Loucy (cell line): ENCODE measurements around the gene CEP85L.

Experiments
- H2AFZ ChIP-seq: fragments of 200-600 bp; sonication (generic); 2 replicates; pipeline ENCODE4 v1.6.0; 2016; ENCODE audit warnings: antibody characterized with exemption, mild to moderate bottlenecking, low read length, moderate library complexity
- H3F3A ChIP-seq: fragments of 200-600 bp; 2 replicates; pipeline ENCODE4 v1.6.0; 2016; ENCODE audit warnings: antibody characterized with exemption, low read depth, mild to moderate bottlenecking
- H3K27me3 ChIP-seq: fragments of 200-600 bp; sonication (generic); 2 replicates; pipeline ENCODE4 v1.6.1; 2014; ENCODE audit warnings: low read length, mild to moderate bottlenecking; ENCODE audit not compliant: insufficient read depth, poor library complexity, severe bottlenecking
- H3K36me3 ChIP-seq: fragments of 200-600 bp; sonication (generic); 2 replicates; pipeline ENCODE4 v1.6.1; 2016; ENCODE audit warnings: low read length; ENCODE audit not compliant: insufficient read depth
- H3K4me1 ChIP-seq: fragments of 200-600 bp; sonication (generic); 2 replicates; pipeline ENCODE4 v1.5.1; 2014; ENCODE audit warnings: low read length, mild to moderate bottlenecking; ENCODE audit not compliant: insufficient read depth, poor library complexity, severe bottlenecking
- H3K4me2 ChIP-seq: fragments of 200-600 bp; sonication (generic); 2 replicates; pipeline ENCODE4 v1.6.0; 2014; ENCODE audit warnings: antibody characterized with exemption, low read length, low read depth, mild to moderate bottlenecking; ENCODE audit not compliant: poor library complexity, severe bottlenecking
- H3K4me3 ChIP-seq: fragments of 200-600 bp; sonication (generic); 2 replicates; pipeline ENCODE4 v1.5.1; 2014; ENCODE audit warnings: low read length, mild to moderate bottlenecking, mixed read lengths; ENCODE audit not compliant: poor library complexity, severe bottlenecking
- H3K79me2 ChIP-seq: fragments of 200-600 bp; sonication (generic); 2 replicates; pipeline ENCODE4 v1.6.1; 2014; ENCODE audit warnings: low read length; ENCODE audit not compliant: insufficient read depth
- H3K9ac ChIP-seq: fragments of 200-600 bp; sonication (generic); 2 replicates; pipeline ENCODE4 v1.6.0; 2014; ENCODE audit warnings: mild to moderate bottlenecking, low read depth, low read length, moderate library complexity; ENCODE audit not compliant: poor library complexity, severe bottlenecking
- H3K9me2 ChIP-seq: fragments of 200-600 bp; sonication (generic); replicated peaks from 2 replicates; pipeline ENCODE4 v1.6.1; 2016; ENCODE audit warnings: low read depth, low read length, mixed read lengths
- H3K9me3 ChIP-seq: fragments of 200-600 bp; sonication (generic); 2 replicates; pipeline ENCODE4 v1.6.1; 2014; ENCODE audit warnings: mild to moderate bottlenecking, antibody characterized with exemption, low read length, low read depth; ENCODE audit not compliant: insufficient read depth
- H4K20me1 ChIP-seq: fragments of 200-600 bp; sonication (generic); 2 replicates; pipeline ENCODE4 v1.6.0; 2014; ENCODE audit warnings: antibody characterized with exemption, low read length, mild to moderate bottlenecking; ENCODE audit not compliant: insufficient read depth, poor library complexity, severe bottlenecking
- EZH2phosphoT487 ChIP-seq: fragments of 200-600 bp; IDR thresholded peaks from 2 replicates; pipeline ENCODE4 v1.6.1; 2018; ENCODE audit warnings: antibody characterized with exemption, mild to moderate bottlenecking, moderate library complexity, borderline replicate concordance
- TF ChIP-seq, protein P1 (sequence below): fragments of 200-600 bp; sonication (generic); conservative IDR thresholded peaks from 2 replicates; pipeline ENCODE4 v1.5.1; 2014; ENCODE audit warnings: mild to moderate bottlenecking, antibody characterized with exemption, low read length

The CEP85L gene

DNA sequence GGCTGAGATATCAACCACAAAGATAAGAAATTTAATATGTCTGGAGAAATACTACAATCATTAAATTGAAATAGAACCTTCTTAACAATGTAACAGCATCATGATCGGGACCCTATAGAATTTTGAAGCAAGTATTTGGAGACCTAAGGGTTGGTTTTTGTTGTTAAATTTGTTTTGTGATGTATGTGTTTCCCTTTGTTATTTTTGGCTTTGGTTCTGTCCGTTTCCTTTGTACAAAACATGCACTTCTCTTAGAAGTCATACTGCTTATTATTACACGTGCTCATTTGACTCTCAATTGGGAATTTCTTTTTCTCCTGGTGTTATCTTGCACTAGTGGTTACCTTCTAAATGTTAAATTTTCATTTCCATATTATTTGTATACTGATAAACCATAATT, 107.3 kb downstream of the CEP85L start:
- TF ChIP-seq EZH2phosphoT487: no peak
- TF ChIP-seq, protein P1, sequence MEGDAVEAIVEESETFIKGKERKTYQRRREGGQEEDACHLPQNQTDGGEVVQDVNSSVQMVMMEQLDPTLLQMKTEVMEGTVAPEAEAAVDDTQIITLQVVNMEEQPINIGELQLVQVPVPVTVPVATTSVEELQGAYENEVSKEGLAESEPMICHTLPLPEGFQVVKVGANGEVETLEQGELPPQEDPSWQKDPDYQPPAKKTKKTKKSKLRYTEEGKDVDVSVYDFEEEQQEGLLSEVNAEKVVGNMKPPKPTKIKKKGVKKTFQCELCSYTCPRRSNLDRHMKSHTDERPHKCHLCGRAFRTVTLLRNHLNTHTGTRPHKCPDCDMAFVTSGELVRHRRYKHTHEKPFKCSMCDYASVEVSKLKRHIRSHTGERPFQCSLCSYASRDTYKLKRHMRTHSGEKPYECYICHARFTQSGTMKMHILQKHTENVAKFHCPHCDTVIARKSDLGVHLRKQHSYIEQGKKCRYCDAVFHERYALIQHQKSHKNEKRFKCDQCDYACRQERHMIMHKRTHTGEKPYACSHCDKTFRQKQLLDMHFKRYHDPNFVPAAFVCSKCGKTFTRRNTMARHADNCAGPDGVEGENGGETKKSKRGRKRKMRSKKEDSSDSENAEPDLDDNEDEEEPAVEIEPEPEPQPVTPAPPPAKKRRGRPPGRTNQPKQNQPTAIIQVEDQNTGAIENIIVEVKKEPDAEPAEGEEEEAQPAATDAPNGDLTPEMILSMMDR: no peak
- Histone ChIP-seq H3K4me3 (no peak overlapping the region), H3K36me3 (no peaks in the 10 kb centered on the region), H3K9ac (no peak overlapping the region), H3K4me2 (no peak overlapping the region), H3F3A (no peaks in the 10 kb centered on the region), H2AFZ (no peak overlapping the region), H3K4me1 (peaks cover 4% of the 10 kb centered on the region), H3K9me3 (no peaks in the 10 kb centered on the region), H3K79me2 (peaks cover 16% of the 10 kb centered on the region; the same call in 1 of the 2 replicates), H4K20me1 (no peaks in the 10 kb centered on the region), H3K9me2 (no peaks in the 10 kb centered on the region), H3K27me3 (no peaks in the 10 kb centered on the region)

DNA sequence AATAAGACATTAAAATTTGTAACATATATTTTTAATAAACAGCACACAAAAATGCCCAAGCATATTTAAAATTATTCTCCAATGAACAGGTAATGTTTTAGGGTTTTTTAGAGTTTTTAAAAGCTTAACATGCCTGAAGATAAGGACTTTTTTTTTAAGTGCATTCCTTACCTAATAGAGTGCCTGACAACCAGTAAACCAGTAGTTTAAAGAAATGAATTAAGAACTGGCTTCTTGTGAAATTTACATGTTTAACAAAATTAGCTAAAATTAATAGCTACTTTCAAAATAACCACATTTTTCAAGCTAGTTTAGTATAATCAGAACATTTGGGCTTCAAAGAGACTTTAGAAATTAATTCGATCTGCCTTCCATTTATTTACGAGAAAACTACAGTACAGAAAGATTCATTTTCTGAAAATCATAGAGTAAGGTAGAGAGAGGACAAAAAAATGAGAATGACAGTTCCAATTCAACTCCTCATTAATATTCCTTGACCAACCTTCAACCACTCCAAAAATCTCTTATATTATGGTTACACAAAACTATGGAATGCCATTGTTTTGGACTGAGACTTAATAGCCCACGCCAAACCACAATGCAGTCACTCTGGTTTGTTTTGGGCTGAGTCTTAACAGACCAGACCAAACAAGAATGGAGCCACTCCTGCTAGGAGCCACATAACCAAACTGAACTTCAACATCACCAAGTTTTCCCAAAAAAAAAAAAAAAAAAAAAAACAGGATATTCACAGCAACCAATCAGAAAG, 109.0 kb downstream of the CEP85L start:
- no peak overlapping the region for H3K4me3 ChIP-seq
- TF ChIP-seq, protein P1: no peak
- H4K20me1 ChIP-seq: no peaks in the 10 kb centered on the region
- H3K4me1 ChIP-seq: peaks cover 4% of the 10 kb centered on the region
- H3K9me2 ChIP-seq: no peaks in the 10 kb centered on the region
- no peak overlapping the region for H3K4me2 ChIP-seq
- no peaks in the 10 kb centered on the region for H3K9me3 ChIP-seq
- no peak overlapping the region for H3K9ac ChIP-seq
- no peaks in the 10 kb centered on the region for H3K27me3 ChIP-seq
- H2AFZ ChIP-seq: no peak overlapping the region
- no peaks in the 10 kb centered on the region for H3K36me3 ChIP-seq
- peaks cover 11% of the 10 kb centered on the region; the same call in 1 of the 2 replicates for H3K79me2 ChIP-seq
- H3F3A ChIP-seq: no peaks in the 10 kb centered on the region

DNA sequence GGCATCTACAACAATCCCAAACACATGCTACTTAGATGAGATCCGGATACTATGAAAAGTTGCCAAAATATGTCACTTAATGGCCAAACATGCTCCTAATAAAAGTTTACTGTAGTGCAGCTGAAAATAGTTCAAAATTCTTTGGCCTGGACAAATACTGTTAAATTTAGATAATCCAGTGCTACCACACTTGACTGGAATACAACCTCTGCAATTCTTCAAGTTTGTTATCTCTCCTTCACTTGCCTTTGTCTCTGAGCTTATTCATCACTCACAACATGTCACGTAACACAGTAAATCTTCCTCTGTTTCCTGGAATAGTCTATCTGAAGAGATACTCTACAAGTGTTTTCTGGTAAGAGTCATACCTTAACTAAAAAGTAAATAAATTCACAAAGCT, 113.8 kb downstream of the CEP85L start:
- no peak overlapping the region for H3K9ac ChIP-seq
- no peak overlapping the region for H3K4me3 ChIP-seq
- no peaks in the 10 kb centered on the region for H3K9me2 ChIP-seq
- peaks cover 22% of the 10 kb centered on the region for H3K79me2 ChIP-seq
- H3K4me2 ChIP-seq: no peak overlapping the region
- TF ChIP-seq EZH2phosphoT487: no peak
- TF ChIP-seq, protein P1: no peak
- no peaks in the 10 kb centered on the region for H3K9me3 ChIP-seq
- no peaks in the 10 kb centered on the region for H3F3A ChIP-seq
- H2AFZ ChIP-seq: no peak overlapping the region
- no peaks in the 10 kb centered on the region for H4K20me1 ChIP-seq
- H3K27me3 ChIP-seq: no peaks in the 10 kb centered on the region
- H3K36me3 ChIP-seq: no peaks in the 10 kb centered on the region
- H3K4me1 ChIP-seq: no peaks in the 10 kb centered on the region
